ENCODE results near the gene DNAJB14.

Gene DNAJB14

DNA sequence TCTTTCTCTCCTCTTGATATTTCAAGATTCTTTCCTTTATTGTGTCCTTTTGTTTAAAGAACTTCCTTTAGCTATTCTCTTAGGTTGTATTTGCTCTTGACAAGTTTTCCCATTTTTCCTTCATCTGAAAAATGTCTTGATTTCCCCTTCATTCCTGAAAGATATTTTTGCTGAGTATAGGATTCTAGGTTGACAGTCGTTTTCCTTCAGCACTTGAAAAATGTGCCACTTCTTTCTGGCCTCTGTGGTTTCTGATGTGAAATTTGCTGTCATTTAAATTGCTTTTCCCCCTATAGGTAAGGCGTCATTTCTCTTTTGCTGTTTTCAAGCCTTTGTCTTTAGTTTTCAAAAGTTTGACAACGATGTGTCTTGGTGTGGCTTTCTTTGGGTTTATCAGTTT lies 28.8 kb downstream of the DNAJB14 start:
- TF ChIP-seq, protein P1, sequence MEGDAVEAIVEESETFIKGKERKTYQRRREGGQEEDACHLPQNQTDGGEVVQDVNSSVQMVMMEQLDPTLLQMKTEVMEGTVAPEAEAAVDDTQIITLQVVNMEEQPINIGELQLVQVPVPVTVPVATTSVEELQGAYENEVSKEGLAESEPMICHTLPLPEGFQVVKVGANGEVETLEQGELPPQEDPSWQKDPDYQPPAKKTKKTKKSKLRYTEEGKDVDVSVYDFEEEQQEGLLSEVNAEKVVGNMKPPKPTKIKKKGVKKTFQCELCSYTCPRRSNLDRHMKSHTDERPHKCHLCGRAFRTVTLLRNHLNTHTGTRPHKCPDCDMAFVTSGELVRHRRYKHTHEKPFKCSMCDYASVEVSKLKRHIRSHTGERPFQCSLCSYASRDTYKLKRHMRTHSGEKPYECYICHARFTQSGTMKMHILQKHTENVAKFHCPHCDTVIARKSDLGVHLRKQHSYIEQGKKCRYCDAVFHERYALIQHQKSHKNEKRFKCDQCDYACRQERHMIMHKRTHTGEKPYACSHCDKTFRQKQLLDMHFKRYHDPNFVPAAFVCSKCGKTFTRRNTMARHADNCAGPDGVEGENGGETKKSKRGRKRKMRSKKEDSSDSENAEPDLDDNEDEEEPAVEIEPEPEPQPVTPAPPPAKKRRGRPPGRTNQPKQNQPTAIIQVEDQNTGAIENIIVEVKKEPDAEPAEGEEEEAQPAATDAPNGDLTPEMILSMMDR (IDR thresholded peaks at IDR 0.05; ENCODE audit: control insufficient read depth, extremely low read depth, insufficient read depth), result no peak

DNA sequence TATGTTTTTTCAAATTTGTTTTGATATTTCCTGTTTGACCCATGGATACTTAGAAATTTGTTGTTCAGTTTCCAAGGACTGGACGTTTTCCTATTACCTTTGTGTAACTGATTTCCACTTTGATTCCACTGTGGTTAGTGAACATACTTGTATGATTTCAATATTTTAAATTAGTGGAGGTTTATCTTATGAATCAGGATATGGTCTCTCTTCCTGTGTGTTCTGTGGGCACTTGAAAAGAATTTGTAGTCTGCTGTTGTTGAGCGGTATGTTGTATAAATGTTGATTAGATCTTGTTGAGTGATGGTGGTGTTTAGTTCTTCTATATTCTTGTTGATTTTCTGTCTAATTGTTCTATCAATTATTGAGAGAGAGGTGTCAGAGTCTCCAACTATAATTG lies 31.0 kb downstream of the DNAJB14 start:
- H3K4me3 ChIP-seq (ENCODE audit: low read depth, low read length), result no peak overlapping the region
- TF ChIP-seq, protein P1 (IDR thresholded peaks at IDR 0.05; ENCODE audit: control insufficient read depth, extremely low read depth, insufficient read depth), result no peak
- no peak for DNase-seq (ENCODE audit: low read depth)

More for the DNA sequence above, 28.8 kb downstream of the DNAJB14 start:
- no peak for DNase-seq (ENCODE audit: low read depth)
- no peak overlapping the region for H3K4me3 ChIP-seq (ENCODE audit: low read depth, low read length)

DNA sequence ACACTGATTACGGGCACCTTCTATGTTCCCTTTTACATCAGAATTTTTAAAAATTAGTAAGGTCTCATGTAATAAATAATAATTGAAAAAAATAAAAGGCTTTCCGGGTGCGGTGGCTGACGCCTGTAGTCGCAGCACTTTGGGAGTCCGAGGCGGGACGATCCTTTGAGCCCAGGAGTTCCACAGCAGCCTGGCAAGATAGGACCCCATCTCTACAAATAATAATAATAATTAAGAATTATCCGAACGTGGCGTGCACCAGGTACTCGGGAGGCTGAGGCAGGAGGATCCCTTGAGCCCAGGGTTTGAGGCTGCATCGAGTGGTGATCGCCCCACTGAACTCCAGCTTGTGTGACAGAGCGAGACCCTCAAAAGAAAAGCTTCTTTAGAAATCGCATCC lies 51.4 kb downstream of the DNAJB14 start:
- TF ChIP-seq, protein P1 (IDR thresholded peaks at IDR 0.05; ENCODE audit: control insufficient read depth, extremely low read depth, insufficient read depth), result no peak
- H3K4me3 ChIP-seq (ENCODE audit: low read depth, low read length), result peak overlapping the region; percentile 80
- DNase-seq (ENCODE audit: low read depth), result no peak

DNA sequence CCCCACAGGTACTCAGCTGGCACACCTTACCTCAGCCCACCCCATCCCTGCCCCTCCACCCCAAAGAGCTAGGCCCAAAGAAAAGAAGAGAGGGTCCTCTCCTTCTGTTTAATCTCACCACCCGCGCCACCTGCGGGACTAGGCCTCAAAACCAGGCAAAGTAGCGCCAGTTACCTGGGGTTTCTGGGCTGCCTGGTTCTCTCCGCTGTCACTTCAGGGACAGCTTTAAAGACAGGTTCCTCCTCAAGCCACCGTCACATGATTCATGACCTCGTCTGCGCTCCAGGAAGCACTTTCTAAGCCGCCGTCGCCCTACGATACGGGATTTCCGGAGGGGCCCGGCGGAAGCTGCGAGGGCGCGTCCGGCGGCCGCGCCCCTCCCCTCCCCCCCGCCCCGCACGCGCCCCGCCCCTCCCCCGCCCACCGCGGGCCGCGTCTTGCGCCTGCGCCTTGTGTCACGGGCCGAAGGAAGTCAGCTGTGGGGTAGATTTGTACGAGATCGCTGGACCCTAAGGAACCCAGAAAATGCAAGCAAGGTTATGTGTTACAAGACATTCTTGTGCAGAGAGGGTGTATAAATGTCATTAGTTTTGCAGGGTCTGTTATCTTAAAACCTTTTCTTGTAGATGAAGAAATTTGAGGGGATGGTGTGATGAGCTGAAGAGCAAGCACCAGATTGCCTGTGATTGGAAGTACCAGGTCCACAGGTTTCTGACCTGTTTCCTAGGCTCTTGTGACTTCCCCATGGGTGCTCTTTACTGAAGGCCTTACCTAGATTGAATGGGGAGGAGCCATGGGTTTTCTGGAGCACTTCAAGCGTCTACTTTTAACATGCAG lies 52.0 kb downstream of the DNAJB14 start, which contains the start of gene LAMTOR3:
LAMTOR3 (minus strand) TSS at position 267 of the 837 bp plus-strand sequence. CDS start 464 bp downstream, outside the sequence.
- peak within 1 kb of the TSS; percentile 80 for H3K4me3 ChIP-seq (ENCODE audit: low read depth, low read length)
- DNase-seq (ENCODE audit: low read depth), result peak; percentile 85
- TF ChIP-seq, protein P1 (IDR thresholded peaks at IDR 0.05; ENCODE audit: control insufficient read depth, extremely low read depth, insufficient read depth), result no peak

DNA sequence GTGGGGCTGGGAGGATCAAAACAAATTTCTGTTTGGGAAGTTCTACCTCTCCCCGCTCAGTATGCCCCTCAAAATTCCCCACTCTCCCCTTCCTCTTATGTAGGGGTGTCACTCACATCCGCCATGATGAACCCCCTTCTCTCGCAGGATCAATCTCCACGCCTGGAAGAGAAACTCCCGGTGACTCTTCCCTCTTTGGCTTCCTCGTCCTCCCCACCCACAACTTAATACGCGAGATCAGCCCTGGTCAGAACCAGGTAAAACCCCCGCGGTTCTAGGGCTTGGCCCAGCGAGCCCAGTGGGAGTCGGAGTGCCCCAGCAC lies 52.6 kb downstream of the DNAJB14 start:
- no peak for DNase-seq (ENCODE audit: low read depth)

DNA sequence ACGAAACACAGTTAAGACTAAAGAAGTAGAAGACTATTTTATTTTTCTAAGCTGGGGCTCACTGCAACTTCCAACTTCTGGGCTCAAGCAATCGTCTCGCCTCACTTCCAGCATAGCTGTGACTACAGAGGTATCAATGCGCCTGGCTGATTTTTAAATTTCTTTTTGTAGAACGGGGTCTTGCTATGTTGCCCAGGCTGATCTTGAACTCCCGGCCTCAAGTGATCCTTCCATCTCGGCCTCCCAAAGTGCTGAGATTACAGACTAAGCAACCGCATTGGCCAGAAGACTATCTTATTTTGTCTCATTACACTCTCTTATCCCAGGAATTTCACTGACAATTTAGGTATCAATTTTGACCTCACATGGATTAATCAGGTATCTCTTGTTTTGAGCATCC lies 53.4 kb downstream of the DNAJB14 start:
- TF ChIP-seq, protein P1 (IDR thresholded peaks at IDR 0.05; ENCODE audit: control insufficient read depth, extremely low read depth, insufficient read depth), result no peak
- peak overlapping the region; percentile 80 for H3K4me3 ChIP-seq (ENCODE audit: low read depth, low read length)
- no peak for DNase-seq (ENCODE audit: low read depth)

More for the DNA sequence above, 52.6 kb downstream of the DNAJB14 start:
- TF ChIP-seq, protein P1 (IDR thresholded peaks at IDR 0.05; ENCODE audit: control insufficient read depth, extremely low read depth, insufficient read depth), result no peak
- H3K4me3 ChIP-seq (ENCODE audit: low read depth, low read length), result peak overlapping the region; percentile 80
